Kidney capillary endothelial cell (primary cell): Measurements from ENCODE around the gene LCE4A.
A peak's percentile ranks its signal among the peaks of the same experiment; 100 is the strongest.

ENCODE experiments used
- DNase-seq: peaks from one replicate; pipeline ENCODE4 v3.0.0-alpha.2; 2018; ENCODE audit warnings: low spot score

The LCE4A gene

DNA sequence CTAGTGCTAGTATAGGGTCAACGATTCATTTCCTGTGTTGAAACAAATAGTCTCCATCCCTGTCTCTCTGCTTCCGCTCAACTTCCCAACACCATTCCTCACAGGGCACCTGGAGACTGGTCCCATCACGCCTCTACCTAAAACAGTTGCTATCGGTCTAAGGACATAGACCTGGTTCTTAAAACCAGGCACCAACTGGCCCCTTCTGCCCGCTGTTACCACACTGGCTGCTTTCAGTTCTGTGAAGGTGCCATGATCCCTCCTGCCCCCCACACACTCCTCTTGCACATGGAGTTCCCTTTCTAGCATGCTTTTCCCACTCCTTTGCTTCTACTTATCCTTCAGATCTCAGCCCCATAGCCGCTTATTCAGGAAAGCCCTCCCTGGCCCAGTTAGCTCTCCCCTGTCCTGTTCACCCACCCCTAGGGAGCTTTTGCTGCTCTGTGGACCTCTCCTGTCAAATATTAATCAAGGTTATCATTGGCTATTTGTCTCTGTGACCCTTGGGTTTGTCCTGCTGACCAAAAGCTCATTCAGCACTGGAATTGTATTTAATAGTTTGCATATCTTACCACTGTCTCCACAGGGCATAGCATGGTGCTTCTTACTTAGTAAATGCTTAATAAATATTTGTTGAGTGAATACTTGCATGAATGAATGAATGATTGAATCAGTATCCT lies 37.9 kb downstream of the LCE4A start:
- no peak for DNase-seq

DNA sequence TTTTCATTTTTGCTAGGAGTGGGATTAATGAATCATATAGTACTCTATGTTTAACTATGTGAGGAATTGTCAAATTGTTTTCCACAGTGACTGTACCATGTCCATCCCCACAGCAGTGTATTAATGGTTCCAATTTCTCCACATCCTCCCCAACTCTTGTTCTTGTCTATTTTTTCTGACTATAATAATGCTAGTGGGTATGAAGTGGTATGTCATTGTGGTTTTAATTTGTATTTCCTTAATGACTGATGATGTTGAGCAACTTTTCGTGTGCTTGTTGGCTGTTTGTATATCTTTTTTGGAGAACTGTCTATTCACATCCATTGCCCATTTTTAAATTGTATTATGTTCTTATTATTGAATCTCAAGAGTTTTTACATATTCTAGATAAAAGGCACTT lies 39.9 kb downstream of the LCE4A start:
- no peak for DNase-seq

DNA sequence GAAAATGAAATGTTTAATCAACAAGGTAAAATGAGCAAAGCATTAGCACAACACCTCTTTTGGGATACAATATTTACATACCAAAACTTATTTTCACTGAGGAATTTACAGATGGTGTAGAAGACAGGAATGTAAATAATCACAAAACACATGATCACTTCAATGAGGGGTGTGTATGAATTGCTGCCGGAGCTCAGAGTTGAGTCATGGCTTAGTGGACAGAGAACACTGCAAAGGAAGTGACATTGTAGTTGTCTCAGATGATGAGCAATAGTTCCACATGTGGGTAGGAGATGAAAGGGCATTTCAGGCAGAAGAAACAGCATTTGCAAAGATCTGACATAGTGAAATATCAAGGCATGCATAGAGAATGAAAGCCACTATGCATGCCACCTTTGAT lies 44.3 kb downstream of the LCE4A start:
- DNase-seq = peak; percentile 64

DNA sequence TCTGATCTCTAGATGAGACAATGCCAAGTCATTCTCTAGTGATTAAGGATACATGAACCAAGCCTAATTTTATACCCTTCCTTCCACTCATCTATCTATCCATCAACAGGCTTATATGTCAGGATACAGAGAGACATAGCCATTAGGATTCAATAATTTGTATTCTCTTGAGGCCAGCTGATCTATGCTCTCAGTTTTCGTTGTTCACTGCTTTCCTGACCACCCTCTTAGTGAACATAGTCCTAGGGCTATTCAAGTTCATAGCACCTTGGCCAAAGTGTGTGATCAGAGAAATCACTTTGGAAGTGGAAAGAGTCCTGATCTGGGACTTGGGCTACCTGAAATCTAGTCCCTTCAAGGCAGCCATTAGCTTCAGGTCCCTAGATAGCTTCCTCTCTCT lies 45.6 kb downstream of the LCE4A start:
- no peak for DNase-seq

DNA sequence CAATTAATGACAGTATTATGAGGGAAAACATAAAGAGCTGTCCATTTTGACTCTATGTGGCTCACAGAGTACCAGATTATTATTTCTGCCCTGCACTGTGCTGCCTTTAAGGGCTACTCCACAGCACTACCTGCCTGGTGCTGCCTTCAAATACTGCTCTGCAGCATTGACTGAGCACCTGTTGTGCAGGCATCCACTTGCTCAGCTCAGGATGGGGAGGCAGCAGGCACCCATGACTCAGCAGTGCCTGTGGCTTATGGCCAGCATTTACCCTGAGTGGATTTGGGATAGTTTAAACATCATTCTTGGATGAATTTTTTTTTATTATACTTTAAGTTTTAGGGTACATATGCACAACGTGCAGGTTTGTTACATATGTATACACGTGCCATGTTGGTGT lies 48.9 kb downstream of the LCE4A start:
- no peak for DNase-seq

DNA sequence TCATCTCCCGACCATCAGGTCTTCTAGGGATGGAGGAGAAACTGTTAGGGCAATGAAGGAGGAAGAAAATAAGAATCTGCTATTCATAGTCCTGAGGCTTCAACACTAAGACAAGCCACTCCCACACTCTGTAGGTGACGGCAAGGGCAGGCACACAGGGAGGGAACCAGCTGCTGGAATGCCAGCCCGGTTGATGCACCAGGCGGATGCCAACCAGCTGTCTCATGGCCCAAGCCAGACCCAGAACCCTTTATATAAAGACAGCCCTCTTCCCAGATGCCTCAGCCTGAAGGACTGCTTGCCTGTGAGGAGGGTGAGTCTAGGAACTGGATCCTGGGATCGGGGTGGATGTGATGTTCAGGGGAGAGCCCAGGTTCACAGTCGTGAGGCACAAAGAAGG lies 49.8 kb downstream of the LCE4A start, which contains the start of gene KPRP:
TSS of gene KPRP (plus strand) at position 279 of the 400 bp plus-strand sequence. CDS start 1,564 bp downstream, outside the sequence.
- no peak for DNase-seq

DNA sequence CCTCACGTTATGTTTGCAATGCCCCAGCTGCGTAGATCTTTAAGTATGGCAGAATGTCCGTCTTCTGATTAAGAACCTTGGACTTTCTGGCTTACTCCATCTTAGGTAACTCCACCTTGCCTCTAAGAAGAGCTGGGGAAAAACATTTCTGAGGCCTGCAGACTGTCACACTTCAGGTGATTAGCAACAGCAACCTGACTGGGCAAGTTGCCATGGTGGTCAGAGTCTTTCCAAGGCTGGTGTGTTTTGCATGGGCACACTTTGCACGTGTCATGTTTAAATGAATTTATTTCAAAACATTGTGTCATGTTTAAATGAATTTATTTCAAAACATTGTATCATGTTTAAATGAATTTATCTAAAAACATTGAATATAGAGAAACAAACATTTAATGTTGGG lies 50.7 kb downstream of the LCE4A start:
- no peak for DNase-seq
